WTC11 (cell line): ENCODE results near the gene PLXNB1.
A peak's percentile ranks its signal among the peaks of the same experiment; 100 is the strongest.

ENCODE experiments used
- ATF1 ChIP-seq: sonication (generic); formaldehyde crosslinking; IDR thresholded peaks from 2 replicates; pipeline ENCODE4 v1.8.1; 2023; ENCODE audit warnings: mild to moderate bottlenecking, moderate library complexity, missing genetic modification reagents
- CTCF ChIP-seq: fragments of 200-600 bp; IDR thresholded peaks from 2 replicates; pipeline ENCODE4 v1.8.0; 2022; ENCODE audit warnings: antibody characterized with exemption
- E2F4 ChIP-seq: sonication (generic); formaldehyde crosslinking; IDR thresholded peaks from 2 replicates; pipeline ENCODE4 v1.8.1; 2022; ENCODE audit warnings: low read depth, mild to moderate bottlenecking, moderate library complexity, missing genetic modification reagents, borderline replicate concordance
- GRHL2 ChIP-seq: fragments of 250-450 bp; sonication (Bioruptor Pico); IDR thresholded peaks from 2 replicates; pipeline ENCODE4 v1.8.0; 2022; ENCODE audit warnings: mild to moderate bottlenecking, moderate library complexity; ENCODE audit not compliant: insufficient replicate concordance, severe bottlenecking
- SP1 ChIP-seq: sonication (generic); formaldehyde crosslinking; conservative IDR thresholded peaks from 2 replicates; pipeline ENCODE4 v1.8.1; 2022; ENCODE audit warnings: missing genetic modification reagents
- USF2 ChIP-seq: sonication (generic); formaldehyde crosslinking; IDR thresholded peaks from 2 replicates; pipeline ENCODE4 v1.8.1; 2023; ENCODE audit warnings: mild to moderate bottlenecking, missing genetic modification reagents, moderate library complexity
- ZBTB21 ChIP-seq: sonication (generic); formaldehyde crosslinking; IDR thresholded peaks from 2 replicates; pipeline ENCODE4 v1.8.1; 2023; ENCODE audit warnings: mild to moderate bottlenecking, missing genetic modification reagents, borderline replicate concordance
- ZNF317 ChIP-seq: sonication (generic); formaldehyde crosslinking; IDR thresholded peaks from 2 replicates; pipeline ENCODE4 v1.8.1; 2023; ENCODE audit warnings: low read depth, mild to moderate bottlenecking, moderate library complexity, missing genetic modification reagents, borderline replicate concordance
- ZNF425 ChIP-seq: fragments of 250-450 bp; sonication (Bioruptor Pico); conservative IDR thresholded peaks from 2 replicates; pipeline ENCODE4 v1.9.0; 2021; ENCODE audit warnings: mild to moderate bottlenecking

- TF ChIP-seq CTCF (no peak), ZNF425 (CRISPR knock-in tag) (no peak), SP1 (CRISPR knock-in tag) (peak; percentile 68), ZBTB21 (peak; percentile 62; the same call in 1 of the 2 replicates), E2F4 (CRISPR knock-in tag) (no peak), GRHL2 (no peak), ZNF317 (CRISPR knock-in tag) (no peak), ATF1 (CRISPR knock-in tag) (no peak), USF2 (0 out of 2 replicates have a peak, but pooled peaks have one; percentile 16)
Observed at GRCh38 chr3:48474619-48475018, 44.7 kb upstream of the PLXNB1 start.
